Stomach (tissue), 4 donors: Measurements from ENCODE around the gene FLNC.
A peak's percentile ranks its signal among the peaks of the same experiment; 100 is the strongest.

Experiments
- CTCF ChIP-seq, 7 experiments: fragments of 450-650 bp in 4 of 7; fragments of 200-600 bp in 3 of 7; sonication (generic) in 3 of 7; IDR thresholded peaks; one replicate each; pipeline ENCODE4 v1.5.1; 2016 to 2019; ENCODE audit warnings: antibody characterized with exemption in 7 of 7, control low read depth in 2 of 7, mild to moderate bottlenecking in 1 of 7
- POLR2A ChIP-seq, 4 donors: fragments of 450-650 bp; IDR thresholded peaks; one replicate each; pipeline ENCODE4 v1.6.1; 2016; ENCODE audit warnings: antibody characterized with exemption in 4 of 4, control low read depth in 2 of 4, mild to moderate bottlenecking in 1 of 4, moderate library complexity in 1 of 4
- POLR2AphosphoS5 ChIP-seq, 3 donors: sonication (generic); formaldehyde crosslinking; IDR thresholded peaks; one replicate each; pipeline ENCODE4 v1.6.1; 2016; ENCODE audit warnings: antibody characterized with exemption in 3 of 3

GRCh38 chr7:128831178-128831993, 1.2 kb downstream of the FLNC start:
- TF ChIP-seq POLR2A (IDR thresholded peaks at IDR 0.05) (no peak), CTCF (IDR thresholded peaks at IDR 0.05) (no peak), POLR2AphosphoS5 (IDR thresholded peaks at IDR 0.05) (peak in 2 of 3 donors; percentile 14 to 40)
